K562 (cell line): ENCODE results near the gene C16orf86. TPM values are rescaled to one million over a fixed set of nuclear protein-coding genes. Genes with fewer than 3 reads are reported as not detected.

Experiments used
- ATAC-seq: fragments of 200-7000 bp; cut with Tn5 transposase; 3 replicates; pipeline ENCODE4 v1.9.1; 2020; ENCODE audit warnings: moderate library complexity
- BruUV-seq: library from RNA; stranded (reverse); fragments of 400-500 nt; replicated peaks from 2 replicates; lab custom pipeline; 2021; lab: Mats Ljungman, UMichigan
- CTCF ChIA-PET: fragments of 300-600 bp; formaldehyde crosslinking; extraction: SDS; loops from one replicate; lab custom pipeline; 2021; ENCODE audit warnings: low intra/inter-chr PET ratio; lab: Yijun Ruan, JAX
- POLR2A ChIA-PET: fragments of 300-600, 350-650 bp; sonication (Branson Sonifier 250); formaldehyde crosslinking; extraction: SDS; loops from one replicate; lab custom pipeline; 2021; ENCODE audit warnings: antibody characterized with exemption, inconsistent platforms; lab: Yijun Ruan, JAX
- DNase-seq, 4 experiments: peaks; one replicate each; pipeline versions ENCODE4 v3.0.0 to v3.0.0-alpha.2; 2011 to 2018; ENCODE audit warnings: low spot score in 3 of 4, mixed read lengths in 3 of 4; ENCODE audit errors: extremely low read depth in 1 of 4
- FAIRE-seq: peaks from 2 replicates; lab custom pipeline; 2011; peaks lifted over from hg19 to GRCh38; lab: Jason Lieb, UNC
- H2AFZ ChIP-seq: 2 replicates; pipeline ENCODE4 v1.6.0; 2011; ENCODE audit warnings: low read depth, low read length, control low read depth, inconsistent platforms
- H3K27ac ChIP-seq: fragments of 200-600 bp; 3 replicates; pipeline ENCODE4 v1.8.0; 2011; ENCODE audit warnings: low read depth, mild to moderate bottlenecking, control low read depth, inconsistent platforms, low read length, moderate library complexity, mixed read lengths; ENCODE audit errors: extremely low read depth
- H3K27me3 ChIP-seq, 2 experiments: fragments of 300-600 bp in 1 of 2; 2 replicates in 1 of 2; 3 replicates in 1 of 2; pipeline versions ENCODE4 v1.6.0 to v1.8.0; 2011; ENCODE audit warnings: inconsistent platforms in 2 of 2, low read length in 2 of 2, mild to moderate bottlenecking in 1 of 2, mixed read lengths in 1 of 2, moderate library complexity in 1 of 2; ENCODE audit not compliant: control insufficient read depth in 2 of 2, insufficient read depth in 2 of 2
- H3K36me3 ChIP-seq: fragments of 300-600 bp; 3 replicates; pipeline ENCODE4 v1.8.0; 2011; ENCODE audit warnings: mild to moderate bottlenecking, low read length, inconsistent platforms; ENCODE audit not compliant: control insufficient read depth, insufficient read depth
- H3K4me1 ChIP-seq, 2 experiments: fragments of 200-600 bp in 1 of 2; replicated peaks in 1 of 2; 2 replicates in 1 of 2; 3 replicates in 1 of 2; pipeline versions ENCODE4 v1.5.1 to v1.8.0; 2011; ENCODE audit warnings: inconsistent platforms in 2 of 2, low read length in 2 of 2, mild to moderate bottlenecking in 1 of 2, mixed read lengths in 1 of 2, moderate library complexity in 1 of 2; ENCODE audit not compliant: control insufficient read depth in 2 of 2, insufficient read depth in 2 of 2
- H3K4me2 ChIP-seq: 2 replicates; pipeline ENCODE4 v1.6.1; 2011; ENCODE audit warnings: low read length, control low read depth, inconsistent platforms, mixed read lengths; ENCODE audit not compliant: insufficient read depth
- H3K4me3 ChIP-seq: fragments of 200-600 bp; sonication (generic), shearing (Covaris generic); 2 replicates; pipeline ENCODE4 v1.5.1; 2016; ENCODE audit warnings: control low read depth, inconsistent platforms
- H3K79me2 ChIP-seq: fragments of 200-600 bp; 3 replicates; pipeline ENCODE4 v1.8.0; 2011; ENCODE audit warnings: low read length, inconsistent platforms; ENCODE audit not compliant: control insufficient read depth, insufficient read depth
- H3K9ac ChIP-seq, 2 experiments: 2 replicates each; pipeline versions ENCODE4 v1.6.0 to v1.6.1; 2011; ENCODE audit warnings: low read depth in 2 of 2, low read length in 2 of 2, control low read depth in 1 of 2, inconsistent platforms in 1 of 2, mild to moderate bottlenecking in 1 of 2, mixed read lengths in 1 of 2; ENCODE audit not compliant: insufficient read depth in 1 of 2
- H3K9me1 ChIP-seq: one replicate; pipeline ENCODE4 v1.6.0; 2011; ENCODE audit warnings: inconsistent platforms, mild to moderate bottlenecking, low read length, moderate library complexity; ENCODE audit not compliant: control insufficient read depth, insufficient read depth
- H3K9me3 ChIP-seq: replicated peaks from 2 replicates; pipeline ENCODE4 v1.5.1; 2011; ENCODE audit warnings: low read depth, low read length, inconsistent platforms; ENCODE audit not compliant: control insufficient read depth, insufficient read depth
- H4K20me1 ChIP-seq: replicated peaks from 2 replicates; pipeline ENCODE4 v1.6.1; 2011; ENCODE audit warnings: low read length, inconsistent platforms, mixed read lengths; ENCODE audit not compliant: control insufficient read depth, insufficient read depth
- CEBPB ChIP-seq: fragments of 450-650 bp; IDR thresholded peaks from 2 replicates; pipeline ENCODE4 v1.6.1; 2016; ENCODE audit warnings: missing genetic modification characterization, missing compliant biosample characterization
- COPS2 ChIP-seq: fragments of 450-650 bp; conservative IDR thresholded peaks from 2 replicates; pipeline ENCODE4 v1.6.1; 2016; ENCODE audit warnings: mild to moderate bottlenecking, moderate library complexity
- E2F4 ChIP-seq: sonication (generic); formaldehyde crosslinking; IDR thresholded peaks from 2 replicates; pipeline ENCODE4 v1.8.0; 2022; ENCODE audit warnings: mild to moderate bottlenecking, low read depth, missing genetic modification reagents
- FOXO4 ChIP-seq: fragments of 450-650 bp; formaldehyde crosslinking; IDR thresholded peaks from 2 replicates; pipeline ENCODE4 v1.4.0; 2020; ENCODE audit warnings: mild to moderate bottlenecking, moderate library complexity
- ID3 ChIP-seq, 2 experiments: fragments of 250-450 bp in 1 of 2; fragments of 450-650 bp in 1 of 2; sonication (Bioruptor Pico) in 1 of 2; IDR thresholded peaks; 2 replicates each; pipeline versions ENCODE4 v1.6.1 to v1.8.0; 2016 to 2021; ENCODE audit warnings: mild to moderate bottlenecking in 2 of 2, moderate library complexity in 2 of 2, missing compliant biosample characterization in 1 of 2, missing genetic modification characterization in 1 of 2
- MCM7 ChIP-seq, 2 experiments: fragments of 450-650 bp; IDR thresholded peaks; 2 replicates each; pipeline ENCODE4 v1.6.1; 2016 to 2018
- NFRKB ChIP-seq: fragments of 450-650 bp; IDR thresholded peaks from 2 replicates; pipeline ENCODE4 v1.6.1; 2016; ENCODE audit warnings: low read depth
- NR2F6 ChIP-seq: fragments of 450-650 bp; formaldehyde crosslinking; IDR thresholded peaks from 2 replicates; pipeline ENCODE4 v1.4.0; 2020; ENCODE audit warnings: mild to moderate bottlenecking
- POLR2AphosphoS2 ChIP-seq: IDR thresholded peaks from 2 replicates; pipeline ENCODE4 v1.6.1; 2012; ENCODE audit warnings: low read length, improper control_type of control experiment
- POLR2B ChIP-seq: fragments of 450-650 bp; IDR thresholded peaks from 2 replicates; pipeline ENCODE4 v1.6.1; 2018; ENCODE audit warnings: low read depth; ENCODE audit not compliant: partially characterized antibody
- STAG1 ChIP-seq: sonication (generic); formaldehyde crosslinking; IDR thresholded peaks from 2 replicates; pipeline ENCODE4 v1.5.0; 2020; ENCODE audit warnings: missing genetic modification reagents, borderline replicate concordance
- TFAP4 ChIP-seq: sonication (generic); formaldehyde crosslinking; IDR thresholded peaks from 2 replicates; pipeline ENCODE4 v1.8.0; 2022; ENCODE audit warnings: missing genetic modification reagents, mild to moderate bottlenecking, moderate library complexity, borderline replicate concordance
- XRCC3 ChIP-seq: fragments of 450-650 bp; IDR thresholded peaks from 2 replicates; pipeline ENCODE4 v1.6.1; 2017; ENCODE audit warnings: mild to moderate bottlenecking, moderate library complexity
- ZBED1 ChIP-seq: IDR thresholded peaks from 2 replicates; pipeline ENCODE4 v1.6.1; 2014
- ZFP30 ChIP-seq: fragments of 250-450 bp; sonication (Bioruptor Pico); IDR thresholded peaks from 2 replicates; pipeline ENCODE4 v1.8.0; 2022; ENCODE audit warnings: moderate library complexity, mild to moderate bottlenecking, inconsistent platforms, borderline replicate concordance
- ZNF224 ChIP-seq: sonication (generic); formaldehyde crosslinking; IDR thresholded peaks from 2 replicates; pipeline ENCODE4 v1.8.0; 2022; ENCODE audit warnings: mild to moderate bottlenecking, missing genetic modification reagents
- ZNF24 ChIP-seq: fragments of 450-650 bp; IDR thresholded peaks from 2 replicates; pipeline ENCODE4 v1.6.1; 2016
- ZNF77 ChIP-seq: fragments of 250-450 bp; sonication (Bioruptor Pico); IDR thresholded peaks from 2 replicates; pipeline ENCODE4 v1.5.0; 2020
- WGBS: fragments of 100-300 bp; shearing (Covaris generic); methylation state at CpG from one replicate; pipeline ENCODE4 v1.1.6; 2016; ENCODE audit warnings: low coverage, mixed read lengths; ENCODE audit not compliant: insufficient coverage; ENCODE audit errors: missing lambda C conversion rate; 5-methylcytosine and 5-hydroxymethylcytosine counted together
- in situ Hi-C: fragments of 300-500 bp; cut with MboI; formaldehyde crosslinking; loops from 4 replicates; pipeline ENCODE4 v1.15.0; 2018; ENCODE audit warnings: inconsistent platforms, mixed read lengths
- intact Hi-C: fragments of 100-400 bp; cut with micrococcal nuclease; formaldehyde crosslinking; loops from 2 replicates; pipeline ENCODE4 v1.14.2; 2022
- polyA plus RNA-seq, 8 experiments: library from polyadenylated mRNA; depleted of rRNA in 4 of 8; stranded (reverse) in 5 of 8; unstranded in 3 of 8; fragments of >200 nt; fragmentation: Nextera tagmentation in 2 of 8; fragmentation: Illumina TruSeq in 1 of 8; extraction: Ambion mirVana in 2 of 8; extraction: Trizol in 1 of 8; gene quantifications; 2 replicates each; pipeline versions ENCODE4 v1.2.1 to v1.2.3, GENCODE V29; 2011 to 2014; ENCODE audit warnings: inconsistent platforms in 1 of 8, missing spikeins in 1 of 8
- total RNA-seq, 7 experiments: library from RNA; depleted of rRNA in 6 of 7; stranded (reverse); fragments of >200 nt in 6 of 7; fragmentation: Illumina TruSeq in 2 of 7; extraction: Trizol in 2 of 7; gene quantifications; 2 replicates each; pipeline versions ENCODE4 v1.2.1 to v1.2.3, GENCODE V29; 2011 to 2021; ENCODE audit warnings: low replicate concordance in 1 of 7

C16orf86 gene
- total and polyA plus RNA-seq, 9 of the 15 experiments (the other 6 are each of a cell fraction or from before 2014, with no cell fraction given), result 0.13 to 1.2 (median 0.27) TPM; not detected in 3

- Histone ChIP-seq H3K36me3 (peaks cover 7% of the 10 kb centered on the region; the same call in 1 of the 3 replicates), H3K9ac (no peak overlapping the region), H2AFZ (no peak overlapping the region), H3K4me3 (no peak overlapping the region), H3K27ac (no peak overlapping the region), H3K9me1 (peaks cover 2% of the 10 kb centered on the region), H3K4me2 (no peak overlapping the region), H3K27me3 (no peaks in the 10 kb centered on the region), H4K20me1 (0 out of 2 replicates have a peak, but pooled peaks cover 3% of the 10 kb centered on the region), H3K9me3 (no peaks in the 10 kb centered on the region), H3K79me2 (no peaks in the 10 kb centered on the region), H3K4me1 (peaks cover 0 to 5% of the 10 kb centered on the region in 2 experiments; a peak in 3 of 5 replicates)
- FAIRE-seq (no peak), ATAC-seq (no peak), DNase-seq (no peak)
- in situ Hi-C loops, result loop anchor here (10.0 kb wide), 1 partner anchor 367 kb away; no protein-coding TSS in a partner anchor
- no peak for TF ChIP-seq CEBPB
- TF ChIP-seq ZNF24, result no peak
- no peak for TF ChIP-seq NR2F6
- no peak for TF ChIP-seq NFRKB
- TF ChIP-seq POLR2AphosphoS2, result no peak
- no peak for TF ChIP-seq FOXO4 (CRISPR knock-in tag)
- TF ChIP-seq XRCC3, result no peak
- no peak for TF ChIP-seq ZBED1
- no peak for TF ChIP-seq ZNF77
- no peak for TF ChIP-seq MCM7 (IDR thresholded peaks at IDR 0.05)
- no peak for TF ChIP-seq POLR2B
- TF ChIP-seq ZNF224 (CRISPR knock-in tag), result no peak
- no peak for TF ChIP-seq ID3 (CRISPR knock-in tag; IDR thresholded peaks at IDR 0.05)
- TF ChIP-seq ID3 (tag; IDR thresholded peaks at IDR 0.05), result no peak
- TF ChIP-seq TFAP4 (CRISPR knock-in tag), result no peak
- TF ChIP-seq COPS2, result no peak
- TF ChIP-seq STAG1 (CRISPR knock-in tag), result no peak
- TF ChIP-seq ZFP30 (CRISPR knock-in tag), result no peak
- TF ChIP-seq E2F4 (CRISPR knock-in tag), result no peak
- BruUV-seq, result no TSS peak
- 100% methylated on average over 1 of the region's 1 CpG for WGBS
- CTCF ChIA-PET, result no interaction called here
- POLR2A ChIA-PET, result interaction anchor here (0.6 kb wide), 1 partner anchor 981 kb away, joined by 4 read pairs; no protein-coding TSS in a partner anchor
- intact Hi-C loops, result no loop called here
Observed at GRCh38 chr16:67677712-67678111, 11.1 kb downstream of the C16orf86 start.
